Retinal pigment epithelial cell (primary cell): ENCODE results near the gene CLSTN3.
A peak's percentile ranks its signal among the peaks of the same experiment; 100 is the strongest.

Source experiments
- DNase-seq: peaks from one replicate; pipeline ENCODE4 v3.0.0-alpha.2; 2010; ENCODE audit warnings: low read depth
- H3K4me3 ChIP-seq: 2 replicates; pipeline ENCODE4 v1.5.1; 2011; ENCODE audit warnings: mild to moderate bottlenecking, low read length, control low read depth, moderate library complexity
- TF ChIP-seq, protein P1 (sequence below): conservative IDR thresholded peaks from 2 replicates; pipeline ENCODE4 v1.5.1; 2011; ENCODE audit warnings: low read depth, low read length, control low read depth, inconsistent platforms

Gene CLSTN3

DNA sequence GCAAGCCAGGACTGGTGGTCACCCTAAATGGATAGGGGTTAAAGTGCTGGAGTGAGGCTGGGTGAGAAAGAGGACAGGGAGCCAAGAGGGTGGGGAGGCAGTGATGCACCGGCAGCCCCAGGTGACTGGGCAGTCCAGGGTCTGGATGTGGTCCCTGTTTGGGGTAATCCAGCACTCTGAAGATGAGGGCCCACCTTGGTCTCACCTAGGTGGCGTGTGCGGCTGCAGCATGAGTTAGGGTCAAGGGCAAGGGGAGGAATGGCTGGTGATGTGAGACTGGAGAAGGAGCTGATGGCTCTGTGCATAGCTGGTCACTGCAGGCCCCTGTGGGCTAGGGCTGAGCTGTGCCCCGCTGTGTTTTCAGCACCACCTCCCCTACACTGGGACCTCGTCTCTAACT is 19.5 kb upstream of the CLSTN3 start:
- no peak overlapping the region for H3K4me3 ChIP-seq
- no peak for DNase-seq
- TF ChIP-seq, protein P1, sequence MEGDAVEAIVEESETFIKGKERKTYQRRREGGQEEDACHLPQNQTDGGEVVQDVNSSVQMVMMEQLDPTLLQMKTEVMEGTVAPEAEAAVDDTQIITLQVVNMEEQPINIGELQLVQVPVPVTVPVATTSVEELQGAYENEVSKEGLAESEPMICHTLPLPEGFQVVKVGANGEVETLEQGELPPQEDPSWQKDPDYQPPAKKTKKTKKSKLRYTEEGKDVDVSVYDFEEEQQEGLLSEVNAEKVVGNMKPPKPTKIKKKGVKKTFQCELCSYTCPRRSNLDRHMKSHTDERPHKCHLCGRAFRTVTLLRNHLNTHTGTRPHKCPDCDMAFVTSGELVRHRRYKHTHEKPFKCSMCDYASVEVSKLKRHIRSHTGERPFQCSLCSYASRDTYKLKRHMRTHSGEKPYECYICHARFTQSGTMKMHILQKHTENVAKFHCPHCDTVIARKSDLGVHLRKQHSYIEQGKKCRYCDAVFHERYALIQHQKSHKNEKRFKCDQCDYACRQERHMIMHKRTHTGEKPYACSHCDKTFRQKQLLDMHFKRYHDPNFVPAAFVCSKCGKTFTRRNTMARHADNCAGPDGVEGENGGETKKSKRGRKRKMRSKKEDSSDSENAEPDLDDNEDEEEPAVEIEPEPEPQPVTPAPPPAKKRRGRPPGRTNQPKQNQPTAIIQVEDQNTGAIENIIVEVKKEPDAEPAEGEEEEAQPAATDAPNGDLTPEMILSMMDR: no peak

DNA sequence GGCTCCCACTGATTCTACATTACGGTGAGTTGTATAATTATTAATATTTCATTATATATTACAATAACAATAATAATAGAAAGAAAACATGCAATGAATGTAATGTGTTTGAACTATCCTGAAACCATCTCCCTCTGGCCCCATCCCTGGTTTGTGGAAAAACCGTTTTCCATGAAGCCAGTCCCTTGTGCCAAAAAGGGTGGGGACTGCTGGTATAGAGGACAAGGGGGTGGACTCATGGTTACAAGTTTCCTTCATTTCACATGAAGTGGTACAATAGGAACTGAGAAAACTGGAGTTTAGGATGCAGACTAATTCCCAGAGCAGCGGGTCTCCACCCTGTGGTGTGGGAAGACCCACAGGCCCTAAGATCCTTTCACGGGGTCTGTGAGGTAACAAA is 18.1 kb upstream of the CLSTN3 start:
- no peak for DNase-seq
- TF ChIP-seq, protein P1: no peak
- H3K4me3 ChIP-seq: no peak overlapping the region

DNA sequence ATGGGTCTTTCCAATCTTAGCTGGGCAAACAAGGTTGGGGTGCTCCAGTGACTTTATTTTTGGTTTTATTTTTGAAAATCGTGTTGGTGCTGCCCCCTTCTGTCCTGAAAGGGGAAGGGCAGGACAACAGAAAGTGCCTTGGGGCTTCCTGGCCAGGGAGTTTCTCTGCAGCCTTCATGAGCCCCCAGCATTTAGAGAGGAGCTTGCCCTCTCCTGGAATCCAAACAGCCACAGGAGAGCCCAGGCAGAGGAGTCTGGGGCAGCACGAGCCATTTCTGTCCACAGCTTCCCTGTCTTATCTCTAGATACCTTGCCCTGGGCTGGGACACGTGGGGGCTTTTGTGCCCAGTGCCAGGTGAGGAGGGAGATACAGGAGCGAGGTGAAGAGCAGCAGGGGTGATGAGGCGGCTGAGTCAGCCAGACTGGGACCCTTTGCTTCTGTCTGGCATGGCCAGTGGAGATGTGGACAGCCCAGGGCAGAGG is 16.7 kb upstream of the CLSTN3 start:
- TF ChIP-seq, protein P1: peak; percentile 83
- no peak overlapping the region for H3K4me3 ChIP-seq
- DNase-seq: no peak

DNA sequence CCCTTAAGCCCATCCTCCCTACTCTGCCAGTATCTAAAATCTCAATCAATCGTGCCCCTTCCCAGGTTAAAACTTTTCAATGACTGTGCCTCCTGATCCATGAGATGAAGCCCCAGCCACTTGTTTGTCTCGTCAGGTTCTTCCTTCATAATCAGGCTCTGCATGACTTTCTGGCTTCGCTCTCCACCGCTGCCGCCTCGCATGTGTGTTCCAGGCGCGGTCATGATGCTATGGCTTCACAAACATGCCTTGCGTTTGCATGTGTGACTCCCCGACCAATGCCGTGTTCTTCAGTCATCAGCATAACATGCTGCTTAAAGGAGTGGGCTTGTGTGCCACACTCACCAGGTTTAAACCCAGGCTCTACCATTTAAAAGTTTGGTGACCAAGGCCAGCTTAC is 16.2 kb upstream of the CLSTN3 start:
- no peak overlapping the region for H3K4me3 ChIP-seq
- TF ChIP-seq, protein P1: no peak
- DNase-seq: no peak

DNA sequence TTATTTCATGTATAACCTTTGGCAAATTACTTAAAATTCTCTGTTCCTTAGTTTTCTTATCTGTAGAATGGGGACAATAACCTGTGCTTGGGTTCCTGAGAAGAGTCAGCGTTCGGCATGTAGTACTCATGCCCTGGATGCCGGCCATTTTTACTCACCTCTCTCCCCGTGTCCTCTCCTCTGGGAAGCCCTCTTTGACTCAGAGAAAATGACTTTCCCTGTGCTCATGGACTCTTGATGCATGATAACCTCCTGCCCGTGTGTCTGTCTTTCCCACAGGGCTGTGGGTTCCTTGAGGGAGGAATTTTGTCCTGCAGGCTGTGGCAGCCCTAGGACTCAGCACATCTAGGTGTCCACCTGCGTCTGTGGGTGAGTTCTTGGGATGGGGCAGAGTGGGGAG is 15.3 kb upstream of the CLSTN3 start:
- DNase-seq: no peak
- no peak overlapping the region for H3K4me3 ChIP-seq
- TF ChIP-seq, protein P1: no peak

DNA sequence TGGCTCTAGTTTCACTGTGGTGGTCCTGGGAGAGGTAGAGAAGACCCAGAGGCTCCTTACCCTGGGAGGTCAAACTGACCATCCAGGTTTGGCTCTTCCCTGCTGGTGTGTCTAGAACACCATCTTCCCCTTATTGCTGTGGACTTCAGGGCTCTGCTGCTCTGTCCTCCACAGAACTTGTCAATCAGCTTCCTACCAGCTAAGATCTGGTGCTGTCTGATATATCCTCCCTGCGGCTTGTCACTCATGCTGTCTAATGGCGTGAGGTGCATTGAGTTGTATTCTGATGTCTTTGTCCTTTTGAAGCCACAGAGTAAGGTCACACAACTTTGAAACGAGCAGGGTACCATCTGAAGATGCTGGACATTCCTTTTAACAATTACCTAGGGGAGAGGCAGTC is 14.0 kb upstream of the CLSTN3 start:
- no peak for DNase-seq
- no peak overlapping the region for H3K4me3 ChIP-seq
- TF ChIP-seq, protein P1: no peak

DNA sequence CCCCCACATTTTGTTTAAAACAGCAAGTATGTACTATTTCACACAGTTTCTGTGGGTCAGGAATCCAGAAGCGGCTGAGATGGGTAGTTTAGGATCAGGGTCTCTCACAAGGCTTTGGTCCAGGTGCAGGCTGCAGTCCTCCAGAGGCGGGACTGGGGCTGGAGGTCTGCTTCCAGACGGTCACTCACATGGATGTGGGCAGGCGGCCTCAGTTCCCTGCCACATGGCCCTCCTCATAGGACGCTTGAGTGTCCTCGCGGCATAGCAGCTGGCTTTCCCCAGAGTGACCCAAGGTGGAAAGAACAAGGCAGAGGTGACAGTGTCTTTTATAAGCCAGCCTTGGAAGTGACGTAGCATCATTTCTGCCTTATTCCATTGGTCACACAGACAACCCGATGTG is 13.3 kb upstream of the CLSTN3 start:
- no peak for DNase-seq
- TF ChIP-seq, protein P1: no peak
- no peak overlapping the region for H3K4me3 ChIP-seq
